DND-41 (cell line): ENCODE results near the gene SLC24A4.

Experiments
- EZH2 ChIP-seq: IDR thresholded peaks from 3 replicates; pipeline ENCODE4 v1.6.1; 2012; ENCODE audit warnings: borderline replicate concordance, low read depth, mild to moderate bottlenecking, moderate library complexity, low read length, inconsistent platforms; ENCODE audit not compliant: severe bottlenecking
- TF ChIP-seq, protein P1 (sequence below): IDR thresholded peaks from 2 replicates; pipeline ENCODE4 v1.5.1; 2012; ENCODE audit warnings: borderline replicate concordance, low read length, moderate library complexity, mild to moderate bottlenecking; ENCODE audit not compliant: poor library complexity, severe bottlenecking; ENCODE audit errors: extremely low read depth

DNA sequence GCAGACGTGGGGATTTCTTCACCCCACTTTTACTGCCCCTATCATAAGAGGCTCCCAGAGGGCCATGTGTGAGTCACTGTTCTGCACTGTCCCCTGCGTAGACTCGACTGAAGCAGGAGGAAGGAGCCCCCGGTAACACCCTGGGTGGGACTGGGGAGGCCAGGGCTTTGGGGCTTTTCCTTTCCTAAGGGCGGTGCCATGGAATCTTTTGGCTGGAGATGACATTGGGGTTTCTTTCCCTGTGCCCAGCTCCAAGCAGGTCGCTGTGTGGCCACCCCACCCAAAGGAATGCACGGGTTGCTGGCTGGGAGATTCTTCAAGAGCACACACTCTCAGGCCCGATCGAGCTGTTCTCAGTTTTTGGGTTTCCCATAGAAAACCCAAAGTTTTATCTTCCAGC, 128.3 kb downstream of the SLC24A4 start:
- TF ChIP-seq, protein P1, sequence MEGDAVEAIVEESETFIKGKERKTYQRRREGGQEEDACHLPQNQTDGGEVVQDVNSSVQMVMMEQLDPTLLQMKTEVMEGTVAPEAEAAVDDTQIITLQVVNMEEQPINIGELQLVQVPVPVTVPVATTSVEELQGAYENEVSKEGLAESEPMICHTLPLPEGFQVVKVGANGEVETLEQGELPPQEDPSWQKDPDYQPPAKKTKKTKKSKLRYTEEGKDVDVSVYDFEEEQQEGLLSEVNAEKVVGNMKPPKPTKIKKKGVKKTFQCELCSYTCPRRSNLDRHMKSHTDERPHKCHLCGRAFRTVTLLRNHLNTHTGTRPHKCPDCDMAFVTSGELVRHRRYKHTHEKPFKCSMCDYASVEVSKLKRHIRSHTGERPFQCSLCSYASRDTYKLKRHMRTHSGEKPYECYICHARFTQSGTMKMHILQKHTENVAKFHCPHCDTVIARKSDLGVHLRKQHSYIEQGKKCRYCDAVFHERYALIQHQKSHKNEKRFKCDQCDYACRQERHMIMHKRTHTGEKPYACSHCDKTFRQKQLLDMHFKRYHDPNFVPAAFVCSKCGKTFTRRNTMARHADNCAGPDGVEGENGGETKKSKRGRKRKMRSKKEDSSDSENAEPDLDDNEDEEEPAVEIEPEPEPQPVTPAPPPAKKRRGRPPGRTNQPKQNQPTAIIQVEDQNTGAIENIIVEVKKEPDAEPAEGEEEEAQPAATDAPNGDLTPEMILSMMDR, result no peak
- TF ChIP-seq EZH2, result no peak
